ENCODE measurements around the gene CEP126.

The CEP126 gene

GRCh38 chr11:102012946-102013345, 98.1 kb downstream of the CEP126 start:
- no peak for DNase-seq (ENCODE audit: low read depth)

GRCh38 chr11:102014756-102015155, 99.9 kb downstream of the CEP126 start:
- no peak for DNase-seq (ENCODE audit: low read depth)

- no peak for DNase-seq (ENCODE audit: low read depth)
These were observed 102.2 kb downstream of the CEP126 start for GRCh38 chr11:102017026-102017425.

GRCh38 chr11:102026217-102026616, 111.4 kb downstream of the CEP126 start:
- DNase-seq (ENCODE audit: low read depth): no peak

- DNase-seq (ENCODE audit: low read depth): no peak
These were observed 112.1 kb downstream of the CEP126 start for GRCh38 chr11:102026959-102027358.

GRCh38 chr11:102036757-102037156, 121.9 kb downstream of the CEP126 start:
- no peak for DNase-seq (ENCODE audit: low read depth)

- DNase-seq (ENCODE audit: low read depth): no peak
These were observed 132.0 kb downstream of the CEP126 start for GRCh38 chr11:102046841-102047240.

GRCh38 chr11:102047305-102047924, 132.6 kb downstream of the CEP126 start, which contains the start of gene CFAP300:
Gene CFAP300 (plus strand): TSS chr11:102047437. CDS start chr11:102047471, 34 bp downstream.
- peak; percentile 5 for DNase-seq (ENCODE audit: low read depth)

Data from non-pigmented ciliary epithelial cell (primary cell).